GM19193 (cell line): ENCODE results near the gene HDAC4.

Experiments
- POLR2A ChIP-seq: IDR thresholded peaks from 4 replicates; pipeline ENCODE4 v1.6.1; 2011; ENCODE audit not compliant: insufficient read depth, insufficient read length; ENCODE audit errors: extremely low read depth

Gene HDAC4

DNA sequence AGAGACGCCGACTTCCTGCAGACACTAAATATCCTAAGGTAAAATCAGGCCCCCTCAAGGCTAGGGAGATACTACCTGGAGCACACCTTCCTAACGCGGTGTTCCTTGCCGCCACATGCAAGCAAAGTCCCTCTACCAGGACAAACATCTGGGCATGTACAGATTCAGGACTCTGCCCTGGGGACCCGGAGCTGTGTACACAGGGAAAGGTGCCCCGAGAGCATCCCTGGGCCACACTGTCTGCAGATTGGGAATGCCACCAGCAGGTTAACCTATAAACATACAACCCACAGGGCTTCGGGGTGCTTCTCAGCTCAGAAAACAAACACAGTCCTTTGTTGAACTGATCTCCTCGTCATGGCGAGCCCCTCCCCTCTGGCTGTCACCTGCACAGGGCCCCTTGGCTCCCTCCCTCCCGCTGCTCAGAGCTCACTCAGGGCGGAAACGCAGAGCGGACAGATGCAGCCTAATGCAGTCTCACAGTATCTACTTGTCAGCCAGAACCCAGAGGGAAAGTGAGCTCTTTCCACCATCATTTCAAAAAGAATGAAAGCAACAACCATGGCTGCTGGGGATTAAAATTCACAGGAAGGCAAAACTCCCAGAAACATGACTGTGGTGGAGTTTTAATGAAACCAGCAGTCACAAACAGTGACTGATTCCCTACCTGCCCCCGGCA, 218.8 kb downstream of the HDAC4 start:
- no peak for TF ChIP-seq POLR2A

DNA sequence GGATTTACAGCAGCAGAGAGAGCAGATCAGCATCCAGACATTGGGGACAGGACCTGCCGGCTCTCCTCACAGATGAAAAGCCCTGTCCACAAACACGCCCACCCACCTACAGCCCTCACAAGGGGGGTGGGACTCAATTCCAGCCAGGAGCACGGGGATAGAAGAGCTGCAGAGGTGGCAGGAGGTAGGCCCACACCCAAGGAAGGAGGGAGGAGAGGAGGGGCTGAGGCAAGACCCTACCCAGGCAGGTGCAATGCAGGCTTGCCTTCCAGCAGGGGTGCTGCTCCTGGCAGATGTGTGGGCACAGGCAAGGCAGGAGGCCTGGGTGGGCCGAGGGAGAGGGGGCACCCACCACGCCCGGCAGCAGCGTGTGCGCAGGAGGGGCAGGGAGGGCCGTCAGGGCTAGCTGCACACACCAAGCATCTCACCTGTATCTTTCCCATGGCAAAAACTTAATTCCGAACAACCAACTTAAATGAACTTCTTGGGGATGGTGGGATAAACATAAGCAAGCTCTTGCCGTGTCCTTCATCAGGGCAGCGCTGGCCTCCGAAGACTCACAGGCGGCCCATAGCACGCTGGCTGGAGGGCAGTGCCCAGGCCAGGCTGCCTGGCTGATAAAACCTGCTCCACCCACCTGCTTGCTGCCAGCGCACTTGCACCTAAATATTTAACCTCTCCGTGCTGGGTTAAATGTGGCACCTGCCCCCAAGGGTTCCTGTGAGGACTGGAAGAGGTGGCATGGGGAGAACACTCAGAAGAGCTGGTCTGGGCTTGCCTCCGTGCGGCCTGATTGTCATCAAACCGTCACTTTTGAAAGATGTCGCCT, 219.5 kb downstream of the HDAC4 start:
- TF ChIP-seq POLR2A: no peak

DNA sequence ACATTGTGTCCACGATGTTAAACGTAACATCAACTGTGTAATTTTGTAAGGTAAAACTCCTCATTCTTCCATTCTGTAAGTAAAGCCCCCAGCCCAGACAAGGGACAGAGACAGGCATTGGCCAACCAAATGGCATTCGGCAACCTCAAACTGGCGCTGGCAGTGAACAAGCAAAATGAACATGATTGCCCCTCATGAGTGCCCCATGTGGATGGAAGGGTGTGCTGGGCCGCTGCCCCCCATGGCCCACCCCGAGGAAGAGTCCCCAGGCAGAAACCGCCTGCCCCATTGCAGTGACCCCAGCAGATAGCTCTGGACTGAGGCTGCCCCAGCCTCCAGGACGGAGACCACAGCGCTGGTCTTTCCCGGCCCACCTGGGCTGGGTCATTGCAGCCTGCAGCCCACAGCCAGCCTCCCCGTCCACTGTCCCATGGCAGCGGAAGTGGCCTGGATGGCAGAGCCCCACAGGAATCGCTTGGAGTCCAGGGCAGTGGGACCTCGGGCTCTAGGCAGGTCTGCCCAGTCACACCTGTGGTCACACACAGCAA, 220.2 kb downstream of the HDAC4 start:
- no peak for TF ChIP-seq POLR2A

DNA sequence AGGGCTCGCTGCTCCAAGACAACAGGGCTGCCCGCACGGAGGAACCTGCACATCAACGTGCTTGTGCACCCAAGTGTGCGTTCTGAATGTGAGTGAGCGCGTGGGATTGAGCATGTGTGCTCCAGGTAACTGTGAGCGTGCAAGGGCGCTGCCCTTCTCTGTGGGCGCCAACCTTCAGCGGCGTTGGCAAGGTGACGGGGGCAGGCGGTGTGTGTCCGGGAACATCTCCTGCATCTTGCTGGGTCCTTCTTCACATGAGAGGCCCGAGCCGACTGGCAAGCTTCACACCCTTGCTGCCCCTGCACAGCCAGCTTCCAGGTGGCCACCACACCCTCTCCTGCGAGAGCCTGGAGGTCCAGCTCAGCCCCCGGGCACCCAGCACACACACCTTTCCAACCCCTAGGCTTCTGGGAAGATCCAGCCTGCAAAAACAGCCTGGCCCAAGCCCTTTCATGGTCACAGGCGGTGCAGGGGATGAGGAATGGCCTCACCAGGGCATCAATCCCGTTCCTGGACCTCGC, 220.9 kb downstream of the HDAC4 start:
- no peak for TF ChIP-seq POLR2A

- TF ChIP-seq POLR2A: no peak
Measured at GRCh38 chr2:239178954-239179353, 221.9 kb downstream of the HDAC4 start.

- no peak for TF ChIP-seq POLR2A
Measured at GRCh38 chr2:239178484-239178883, 222.3 kb downstream of the HDAC4 start.

- no peak for TF ChIP-seq POLR2A
Measured at GRCh38 chr2:239177908-239178307, 222.9 kb downstream of the HDAC4 start.

DNA sequence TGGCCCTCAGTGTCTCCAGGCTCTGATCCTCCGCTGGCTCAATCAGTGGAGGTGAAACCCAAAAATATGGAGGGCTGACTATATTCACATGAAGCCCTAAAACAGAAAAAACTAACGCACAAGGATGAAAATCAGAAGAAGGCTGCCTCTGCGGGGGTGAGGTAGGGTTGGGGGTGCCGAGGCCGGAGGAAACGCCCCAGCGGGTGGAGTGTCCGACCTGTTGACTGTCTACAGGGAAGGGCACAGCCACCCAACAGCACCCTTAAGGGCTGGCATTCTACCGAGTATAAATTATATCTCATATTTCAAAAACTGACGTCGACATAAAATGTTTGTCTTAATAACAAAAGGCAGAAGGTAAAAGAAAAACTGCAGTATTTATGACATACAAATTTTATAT, 223.5 kb downstream of the HDAC4 start:
- TF ChIP-seq POLR2A: no peak

DNA sequence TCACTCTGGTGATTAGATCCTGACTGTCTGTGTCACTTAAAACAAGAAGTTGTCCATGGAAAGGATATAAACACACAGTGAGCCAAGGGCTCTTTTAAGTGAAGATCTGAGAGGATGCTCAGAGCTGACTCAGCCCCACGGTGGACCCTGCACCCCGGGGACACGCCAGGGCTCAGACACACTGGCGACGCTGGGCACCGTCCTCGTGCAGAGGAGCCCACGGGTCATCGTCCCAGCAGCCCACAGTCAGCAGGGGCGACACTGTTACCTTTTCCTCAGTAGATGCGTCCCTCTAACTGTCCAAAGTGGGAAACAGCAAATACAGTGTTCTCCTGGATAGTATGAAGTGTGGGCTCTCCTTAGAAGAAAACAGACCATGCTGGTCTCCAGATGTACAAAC, 225.6 kb downstream of the HDAC4 start:
- no peak for TF ChIP-seq POLR2A

DNA sequence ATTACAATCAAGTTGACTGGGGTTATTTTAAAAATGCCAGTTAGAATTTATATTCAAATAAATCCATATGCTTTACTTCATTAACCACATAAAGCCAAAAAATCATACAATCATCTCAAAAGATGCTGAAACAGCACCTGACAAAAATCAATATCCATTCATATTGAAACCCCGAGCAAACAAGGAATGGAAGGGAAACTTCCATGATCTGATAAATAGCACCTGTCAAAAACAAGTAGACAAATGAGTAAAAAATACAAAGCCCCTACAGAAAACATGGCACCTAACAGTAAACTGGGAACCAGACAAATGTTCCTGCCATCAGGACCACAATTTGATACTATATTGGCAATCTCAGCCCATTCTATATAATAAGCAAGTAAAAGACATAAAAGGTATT, 227.5 kb downstream of the HDAC4 start:
- no peak for TF ChIP-seq POLR2A

DNA sequence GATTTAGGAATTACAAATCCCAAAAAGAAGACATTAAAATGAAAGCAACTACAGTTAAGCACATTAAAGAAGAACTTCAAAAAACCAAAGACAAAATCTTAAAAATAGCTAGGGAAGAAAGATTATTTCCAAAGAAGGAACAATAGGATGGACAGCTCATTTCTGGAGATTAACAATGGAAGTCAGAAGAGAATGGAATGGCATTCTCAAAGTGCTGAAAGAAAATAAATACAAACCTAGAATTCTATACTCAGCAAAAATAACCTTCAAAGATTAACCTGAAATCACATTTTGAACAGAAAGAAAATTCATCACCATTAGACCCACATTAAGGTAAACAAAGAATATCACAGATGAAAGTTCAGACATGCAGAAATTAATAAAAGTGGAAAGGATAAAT, 229.2 kb downstream of the HDAC4 start:
- no peak for TF ChIP-seq POLR2A

- no peak for TF ChIP-seq POLR2A
Measured at GRCh38 chr2:239169311-239170048, 231.3 kb downstream of the HDAC4 start.

GRCh38 chr2:239168575-239168974, 232.2 kb downstream of the HDAC4 start:
- no peak for TF ChIP-seq POLR2A

GRCh38 chr2:239167766-239168444, 232.9 kb downstream of the HDAC4 start:
- no peak for TF ChIP-seq POLR2A
